K562 (cell line): Measurements from ENCODE around the gene ABHD16B. TPM values are rescaled to one million over a fixed set of nuclear protein-coding genes. Genes with fewer than 3 reads are reported as not detected.

Source experiments
- BHLHE40 ChIP-seq: IDR thresholded peaks from 2 replicates; pipeline ENCODE4 v1.6.1; 2011; ENCODE audit warnings: low read length, improper control_type of control experiment
- CTBP1 ChIP-seq: fragments of 450-650 bp; IDR thresholded peaks from 2 replicates; pipeline ENCODE4 v1.6.1; 2016; ENCODE audit warnings: borderline replicate concordance
- EHMT2 ChIP-seq: fragments of 450-650 bp; IDR thresholded peaks from 2 replicates; pipeline ENCODE4 v1.6.1; 2018; ENCODE audit warnings: antibody characterized with exemption
- ETV5 ChIP-seq: sonication (generic); formaldehyde crosslinking; IDR thresholded peaks from 2 replicates; pipeline ENCODE4 v1.4.0; 2020; ENCODE audit warnings: low read depth, mild to moderate bottlenecking, missing genetic modification reagents
- JUN ChIP-seq, 2 experiments: sonication (generic) in 1 of 2; formaldehyde crosslinking in 1 of 2; IDR thresholded peaks; 2 replicates each; pipeline versions ENCODE4 v1.6.1 to v1.8.0; 2012 to 2022; ENCODE audit warnings: borderline replicate concordance in 2 of 2, mild to moderate bottlenecking in 2 of 2, improper control_type of control experiment in 1 of 2, low read depth in 1 of 2, low read length in 1 of 2, missing genetic modification reagents in 1 of 2
- MEIS2 ChIP-seq: fragments of 450-650 bp; IDR thresholded peaks from 2 replicates; pipeline ENCODE4 v1.6.1; 2014; ENCODE audit warnings: mild to moderate bottlenecking; ENCODE audit not compliant: partially characterized antibody
- POLR2B ChIP-seq: fragments of 450-650 bp; IDR thresholded peaks from 2 replicates; pipeline ENCODE4 v1.6.1; 2018; ENCODE audit warnings: low read depth; ENCODE audit not compliant: partially characterized antibody
- SOX6 ChIP-seq: fragments of 450-650 bp; IDR thresholded peaks from 2 replicates; pipeline ENCODE4 v1.6.1; 2014; ENCODE audit warnings: mild to moderate bottlenecking
- TCF3 ChIP-seq: sonication (generic); formaldehyde crosslinking; IDR thresholded peaks from 2 replicates; pipeline ENCODE4 v1.4.0; 2020; ENCODE audit warnings: mild to moderate bottlenecking, missing genetic modification reagents
- TOE1 ChIP-seq, 2 experiments: fragments of 450-650 bp in 1 of 2; sonication (generic) in 1 of 2; formaldehyde crosslinking in 1 of 2; IDR thresholded peaks; 2 replicates each; pipeline versions ENCODE4 v1.7.1 to v1.8.0; 2016 to 2022; ENCODE audit warnings: borderline replicate concordance in 2 of 2, mild to moderate bottlenecking in 2 of 2, antibody characterized with exemption in 1 of 2, inconsistent platforms in 1 of 2, low read depth in 1 of 2, missing genetic modification reagents in 1 of 2, moderate library complexity in 1 of 2
- ZNF766 ChIP-seq: fragments of 200-800 bp; sonication (Bioruptor generic); conservative IDR thresholded peaks from 2 replicates; pipeline ENCODE4 v1.6.1; 2016; ENCODE audit warnings: missing genetic modification characterization, missing compliant biosample characterization
- polyA plus RNA-seq, 8 experiments: library from polyadenylated mRNA; depleted of rRNA in 4 of 8; stranded (reverse) in 5 of 8; unstranded in 3 of 8; fragments of >200 nt; fragmentation: Nextera tagmentation in 2 of 8; fragmentation: Illumina TruSeq in 1 of 8; extraction: Ambion mirVana in 2 of 8; extraction: Trizol in 1 of 8; gene quantifications; 2 replicates each; pipeline versions ENCODE4 v1.2.1 to v1.2.3, GENCODE V29; 2011 to 2014; ENCODE audit warnings: inconsistent platforms in 1 of 8, missing spikeins in 1 of 8
- total RNA-seq, 7 experiments: library from RNA; depleted of rRNA in 6 of 7; stranded (reverse); fragments of >200 nt in 6 of 7; fragmentation: Illumina TruSeq in 2 of 7; extraction: Trizol in 2 of 7; gene quantifications; 2 replicates each; pipeline versions ENCODE4 v1.2.1 to v1.2.3, GENCODE V29; 2011 to 2021; ENCODE audit warnings: low replicate concordance in 1 of 7
- TF ChIP-seq, protein P1 (sequence below): sonication (generic); formaldehyde crosslinking; IDR thresholded peaks from 2 replicates; pipeline ENCODE4 v1.5.0; 2020; ENCODE audit warnings: missing genetic modification reagents
- TF ChIP-seq, protein P2 (sequence below), 2 experiments: fragments of 450-650 bp; formaldehyde crosslinking in 1 of 2; IDR thresholded peaks; 2 replicates each; pipeline versions ENCODE4 v1.4.0 to v1.6.1; 2014 to 2020; ENCODE audit warnings: mild to moderate bottlenecking in 2 of 2, borderline replicate concordance in 1 of 2, low read depth in 1 of 2
- TF ChIP-seq, protein P3 (sequence below): sonication (generic); formaldehyde crosslinking; IDR thresholded peaks from 2 replicates; pipeline ENCODE4 v1.9.0; 2022; ENCODE audit warnings: mild to moderate bottlenecking, missing genetic modification reagents

ABHD16B gene
- total and polyA plus RNA-seq, 9 of the 15 experiments (the other 6 are each of a cell fraction or from before 2014, with no cell fraction given), result not detected

GRCh38 chr20:63898882-63899558 lies 37.7 kb downstream of the ABHD16B start (continued):
- no peak for TF ChIP-seq POLR2B
- TF ChIP-seq MEIS2, result peak; percentile 57
- TF ChIP-seq ETV5 (CRISPR knock-in tag), result no peak
- TF ChIP-seq, protein P1, sequence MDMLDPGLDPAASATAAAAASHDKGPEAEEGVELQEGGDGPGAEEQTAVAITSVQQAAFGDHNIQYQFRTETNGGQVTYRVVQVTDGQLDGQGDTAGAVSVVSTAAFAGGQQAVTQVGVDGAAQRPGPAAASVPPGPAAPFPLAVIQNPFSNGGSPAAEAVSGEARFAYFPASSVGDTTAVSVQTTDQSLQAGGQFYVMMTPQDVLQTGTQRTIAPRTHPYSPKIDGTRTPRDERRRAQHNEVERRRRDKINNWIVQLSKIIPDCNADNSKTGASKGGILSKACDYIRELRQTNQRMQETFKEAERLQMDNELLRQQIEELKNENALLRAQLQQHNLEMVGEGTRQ, result peak; percentile 82
- 0 out of 2 replicates have a peak, but pooled peaks have one; percentile 23 for TF ChIP-seq TCF3 (CRISPR knock-in tag)
- 0 out of 2 replicates have a peak, but pooled peaks have one; percentile 21 for TF ChIP-seq ZNF766 (CRISPR knock-in tag)
- no peak for TF ChIP-seq EHMT2
- peak; percentile 88 for TF ChIP-seq BHLHE40
- TF ChIP-seq, protein P2, sequence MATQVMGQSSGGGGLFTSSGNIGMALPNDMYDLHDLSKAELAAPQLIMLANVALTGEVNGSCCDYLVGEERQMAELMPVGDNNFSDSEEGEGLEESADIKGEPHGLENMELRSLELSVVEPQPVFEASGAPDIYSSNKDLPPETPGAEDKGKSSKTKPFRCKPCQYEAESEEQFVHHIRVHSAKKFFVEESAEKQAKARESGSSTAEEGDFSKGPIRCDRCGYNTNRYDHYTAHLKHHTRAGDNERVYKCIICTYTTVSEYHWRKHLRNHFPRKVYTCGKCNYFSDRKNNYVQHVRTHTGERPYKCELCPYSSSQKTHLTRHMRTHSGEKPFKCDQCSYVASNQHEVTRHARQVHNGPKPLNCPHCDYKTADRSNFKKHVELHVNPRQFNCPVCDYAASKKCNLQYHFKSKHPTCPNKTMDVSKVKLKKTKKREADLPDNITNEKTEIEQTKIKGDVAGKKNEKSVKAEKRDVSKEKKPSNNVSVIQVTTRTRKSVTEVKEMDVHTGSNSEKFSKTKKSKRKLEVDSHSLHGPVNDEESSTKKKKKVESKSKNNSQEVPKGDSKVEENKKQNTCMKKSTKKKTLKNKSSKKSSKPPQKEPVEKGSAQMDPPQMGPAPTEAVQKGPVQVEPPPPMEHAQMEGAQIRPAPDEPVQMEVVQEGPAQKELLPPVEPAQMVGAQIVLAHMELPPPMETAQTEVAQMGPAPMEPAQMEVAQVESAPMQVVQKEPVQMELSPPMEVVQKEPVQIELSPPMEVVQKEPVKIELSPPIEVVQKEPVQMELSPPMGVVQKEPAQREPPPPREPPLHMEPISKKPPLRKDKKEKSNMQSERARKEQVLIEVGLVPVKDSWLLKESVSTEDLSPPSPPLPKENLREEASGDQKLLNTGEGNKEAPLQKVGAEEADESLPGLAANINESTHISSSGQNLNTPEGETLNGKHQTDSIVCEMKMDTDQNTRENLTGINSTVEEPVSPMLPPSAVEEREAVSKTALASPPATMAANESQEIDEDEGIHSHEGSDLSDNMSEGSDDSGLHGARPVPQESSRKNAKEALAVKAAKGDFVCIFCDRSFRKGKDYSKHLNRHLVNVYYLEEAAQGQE (IDR thresholded peaks at IDR 0.05; ENCODE audit: borderline replicate concordance), result no peak
- TF ChIP-seq, protein P2 (CRISPR knock-in tag; IDR thresholded peaks at IDR 0.05; ENCODE audit: low read depth), result no peak
- TF ChIP-seq, protein P3, sequence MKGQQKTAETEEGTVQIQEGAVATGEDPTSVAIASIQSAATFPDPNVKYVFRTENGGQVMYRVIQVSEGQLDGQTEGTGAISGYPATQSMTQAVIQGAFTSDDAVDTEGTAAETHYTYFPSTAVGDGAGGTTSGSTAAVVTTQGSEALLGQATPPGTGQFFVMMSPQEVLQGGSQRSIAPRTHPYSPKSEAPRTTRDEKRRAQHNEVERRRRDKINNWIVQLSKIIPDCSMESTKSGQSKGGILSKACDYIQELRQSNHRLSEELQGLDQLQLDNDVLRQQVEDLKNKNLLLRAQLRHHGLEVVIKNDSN (CRISPR knock-in tag), result peak; percentile 84
- peak; percentile 61; the same call in 1 of the 2 replicates for TF ChIP-seq CTBP1
- TF ChIP-seq SOX6, result 0 out of 2 replicates have a peak, but pooled peaks have one; percentile 34
- no peak for TF ChIP-seq JUN (IDR thresholded peaks at IDR 0.05; ENCODE audit: borderline replicate concordance, low read depth, low read length)
- TF ChIP-seq JUN (CRISPR knock-in tag; IDR thresholded peaks at IDR 0.05; ENCODE audit: borderline replicate concordance), result no peak
- TF ChIP-seq TOE1 (IDR thresholded peaks at IDR 0.05; ENCODE audit: borderline replicate concordance), result peak; percentile 55; the same call in 1 of the 2 replicates
- TF ChIP-seq TOE1 (CRISPR knock-in tag; IDR thresholded peaks at IDR 0.05; ENCODE audit: borderline replicate concordance, low read depth), result no peak
